ENCODE results near the gene UNC45A. TPM values are rescaled to one million over a fixed set of nuclear protein-coding genes. Genes with fewer than 3 reads are reported as not detected.
"Not testable (repeated sequence)": the region's sequence is repeated elsewhere in the genome, so short reads cannot be mapped to it uniquely, and the experiment has no call there.

UNC45A gene
- polyA plus RNA-seq, 3 donors from 2014 or later: 54.9 to 74.4 (median 59.3) TPM

DNA sequence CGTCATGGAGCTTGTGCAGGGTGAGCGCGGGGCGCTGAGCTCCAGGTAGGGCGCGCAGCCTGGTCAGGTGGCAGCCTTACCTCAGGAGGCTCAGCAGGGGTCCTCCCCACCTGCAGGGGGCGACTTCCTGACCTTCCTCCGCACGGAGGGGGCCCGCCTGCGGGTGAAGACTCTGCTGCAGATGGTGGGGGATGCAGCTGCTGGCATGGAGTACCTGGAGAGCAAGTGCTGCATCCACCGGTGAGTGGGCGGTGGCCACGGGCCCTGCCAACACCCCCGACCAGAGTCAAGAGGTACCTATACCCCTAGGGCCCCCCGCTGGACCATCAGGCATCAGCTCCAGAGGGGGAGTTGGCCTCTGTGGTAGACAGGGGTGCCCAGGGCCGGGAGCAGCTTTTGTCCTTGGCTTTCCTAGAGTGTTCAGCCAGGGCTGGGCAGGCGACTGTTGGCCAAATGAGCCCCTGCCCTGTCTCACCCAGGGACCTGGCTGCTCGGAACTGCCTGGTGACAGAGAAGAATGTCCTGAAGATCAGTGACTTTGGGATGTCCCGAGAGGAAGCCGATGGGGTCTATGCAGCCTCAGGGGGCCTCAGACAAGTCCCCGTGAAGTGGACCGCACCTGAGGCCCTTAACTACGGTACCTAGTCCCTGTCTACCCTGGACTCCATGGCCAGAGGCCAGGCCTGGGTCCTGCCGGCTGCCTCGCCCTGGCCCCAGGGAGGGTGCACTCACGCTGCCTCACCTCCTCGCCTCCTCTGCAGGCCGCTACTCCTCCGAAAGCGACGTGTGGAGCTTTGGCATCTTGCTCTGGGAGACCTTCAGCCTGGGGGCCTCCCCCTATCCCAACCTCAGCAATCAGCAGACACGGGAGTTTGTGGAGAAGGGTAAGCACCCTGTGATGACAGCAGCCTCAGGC is 41.7 kb upstream of the UNC45A start:
- no peak for DNase-seq
- Mint-ChIP-seq H3K27me3 (ENCODE audit: low read depth in 3 of 3) (peaks cover 0 to 3% (median 1%) of the 10 kb centered on the region in 3 donors), H3K4me3 (no peak overlapping the region), H3K27ac (no peak overlapping the region), H3K4me1 (peaks cover 3 to 4% of the 10 kb centered on the region in 2 donors), H3K9me3 (no peaks in the 10 kb centered on the region), H3K36me3 (peaks cover 4 to 10% (median 6%) of the 10 kb centered on the region in 3 donors)

DNA sequence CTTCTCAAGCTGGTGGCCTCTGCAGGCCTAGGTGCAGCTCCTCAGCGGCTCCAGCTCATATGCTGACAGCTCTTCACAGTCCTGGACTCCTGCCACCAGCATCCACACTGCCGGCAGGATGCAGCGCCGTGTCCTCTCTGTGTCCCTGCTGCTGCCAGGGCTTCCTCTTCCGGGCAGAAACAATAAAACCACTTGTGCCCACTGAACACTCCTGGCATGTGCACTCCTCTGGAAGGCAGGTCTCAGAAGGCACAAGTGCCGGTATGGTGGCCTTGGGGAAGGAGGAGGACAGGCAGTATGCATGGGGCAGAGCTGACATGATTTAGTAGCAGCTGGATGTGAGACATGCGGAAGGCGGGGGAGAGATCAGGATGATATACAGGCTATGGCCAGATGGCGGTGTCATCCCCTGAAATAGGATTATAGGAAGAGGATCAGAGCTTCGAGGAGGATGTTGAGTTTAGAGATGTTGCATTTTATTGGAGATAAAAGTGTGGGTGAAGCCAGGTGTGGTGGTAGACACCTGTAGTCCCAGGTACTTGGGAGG is 39.4 kb upstream of the UNC45A start:
- H3K4me1 Mint-ChIP-seq: no peaks in the 10 kb centered on the region
- H3K4me3 Mint-ChIP-seq: no peak overlapping the region
- no peak for DNase-seq
- H3K36me3 Mint-ChIP-seq: peaks cover 4 to 9% (median 6%) of the 10 kb centered on the region in 3 donors
- no peaks in the 10 kb centered on the region for H3K9me3 Mint-ChIP-seq
- peak overlapping the region in 2 of 6 donors; percentile 4 to 8 for H3K27ac Mint-ChIP-seq
- peaks cover 0 to 1% (median 0%) of the 10 kb centered on the region in 3 donors for H3K27me3 Mint-ChIP-seq (ENCODE audit: low read depth in 3 of 3)

DNA sequence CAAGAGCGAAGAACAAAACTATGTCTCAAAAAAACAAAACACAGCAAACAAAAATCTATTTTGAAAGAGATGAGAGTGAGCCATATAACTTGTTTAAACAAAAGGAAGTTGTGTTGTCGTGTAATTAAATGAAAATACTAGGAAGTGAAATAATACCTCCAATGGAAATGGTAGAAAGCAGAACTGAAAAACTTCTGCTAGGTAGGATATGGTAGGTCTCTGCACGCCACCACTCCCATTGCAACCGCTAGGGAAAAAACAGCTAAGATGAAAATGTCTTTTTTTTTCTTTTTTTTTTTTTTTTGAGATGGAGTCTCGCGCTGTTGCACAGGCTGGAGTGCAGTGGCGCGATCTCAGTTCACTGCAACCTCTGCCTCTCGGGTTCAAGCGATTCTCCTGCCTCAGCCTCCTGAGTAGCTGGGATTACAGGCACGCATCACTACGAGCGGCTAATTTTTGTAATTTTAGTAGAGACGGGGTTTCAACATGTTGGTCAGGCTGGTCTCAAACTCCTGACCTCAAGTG is 37.9 kb upstream of the UNC45A start:
- not testable (repeated sequence) for DNase-seq; H3K9me3 Mint-ChIP-seq; H3K27me3 Mint-ChIP-seq (ENCODE audit: low read depth in 3 of 3); H3K36me3 Mint-ChIP-seq; H3K4me3 Mint-ChIP-seq
- Mint-ChIP-seq H3K4me1 (peaks cover 11 to 13% of the 10 kb centered on the region in 2 donors), H3K27ac (peak overlapping the region in 1 of 6 donors; percentile 23)

DNA sequence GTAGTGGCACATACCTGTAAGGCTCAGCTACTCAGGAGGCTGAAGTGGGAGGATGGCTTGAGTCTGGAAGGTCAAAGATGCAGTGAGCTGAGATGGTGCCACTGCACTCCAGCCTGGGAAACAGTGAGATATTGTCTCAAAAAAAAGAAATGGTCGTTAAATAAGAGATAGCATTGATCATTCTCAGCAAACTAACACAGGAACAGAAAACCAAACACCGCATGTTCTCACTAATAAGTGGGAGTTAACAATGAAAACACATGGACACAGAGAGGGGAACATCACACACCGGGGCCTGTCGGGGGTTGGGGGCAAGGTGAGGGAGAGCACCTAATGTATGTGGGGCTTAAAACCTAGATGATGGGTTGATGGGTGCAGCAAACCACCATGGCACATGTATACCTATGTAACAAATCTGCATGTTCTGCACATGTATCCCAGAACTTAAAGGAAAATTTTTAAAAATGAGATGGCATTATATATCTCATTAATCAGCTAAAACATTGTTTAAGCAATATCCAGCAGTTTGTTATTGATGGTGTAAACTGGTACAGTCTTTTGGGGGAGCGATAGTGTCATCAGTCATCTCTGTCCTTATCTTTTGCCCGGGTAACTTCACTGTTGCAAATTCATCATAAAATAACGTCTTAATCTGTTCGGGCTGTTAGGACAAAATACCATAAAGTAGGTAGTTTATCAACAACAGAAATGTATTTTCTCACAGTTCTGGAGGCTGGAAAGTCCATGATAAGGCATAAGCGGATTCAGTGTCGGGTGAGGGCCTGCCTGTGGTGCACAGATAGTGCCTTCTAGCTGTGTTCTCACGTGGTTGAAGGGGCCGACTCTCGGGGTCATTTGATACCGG is 33.7 kb upstream of the UNC45A start:
- H3K4me1 Mint-ChIP-seq: peaks cover 22 to 26% of the 10 kb centered on the region in 2 donors

DNA sequence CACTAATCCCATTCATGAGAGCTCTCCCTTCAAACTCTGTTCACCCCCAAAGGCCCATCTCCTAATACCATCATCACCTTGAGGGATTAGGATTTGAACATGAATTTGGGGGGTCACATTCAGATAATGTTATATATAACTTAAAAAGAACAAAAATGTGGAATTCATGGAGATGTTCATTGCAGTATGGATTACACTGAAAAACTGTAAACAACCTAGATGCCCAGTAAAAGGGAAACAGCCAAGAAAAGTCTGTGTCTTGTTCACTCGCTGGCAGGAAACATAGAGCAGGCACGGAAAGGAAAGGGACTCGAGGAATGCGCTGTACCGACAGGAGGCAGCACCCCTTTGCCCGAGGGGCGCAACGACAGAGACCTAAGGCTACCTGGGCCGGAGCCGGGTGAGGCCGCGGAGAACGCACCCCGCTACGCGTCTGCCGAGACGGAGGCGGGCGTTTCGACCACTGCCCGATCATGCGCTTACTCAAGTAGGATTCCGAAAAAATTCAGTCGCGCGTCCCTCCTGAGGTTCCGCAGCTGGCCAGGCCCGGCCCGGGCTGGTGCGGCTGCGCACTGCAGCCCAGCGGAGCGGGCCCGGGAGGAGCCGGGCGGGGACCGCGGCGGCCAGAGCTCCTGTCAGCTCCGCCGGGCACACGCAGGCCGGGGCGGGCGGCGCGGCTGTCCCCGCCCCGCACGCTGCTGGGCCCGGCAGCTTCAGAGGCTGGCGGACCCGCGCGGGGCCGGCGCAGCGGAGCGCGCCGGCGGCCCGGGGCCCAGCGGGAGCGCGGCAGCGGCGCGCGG is 32.8 kb upstream of the UNC45A start:
- Mint-ChIP-seq H3K9me3 (no peaks in the 10 kb centered on the region), H3K36me3 (peaks cover 5 to 13% (median 10%) of the 10 kb centered on the region in 3 donors), H3K27me3 (ENCODE audit: low read depth in 3 of 3) (peaks cover 0 to 2% (median 0%) of the 10 kb centered on the region in 3 donors)

More for the DNA sequence above, 33.7 kb upstream of the UNC45A start:
- Mint-ChIP-seq H3K27me3 (ENCODE audit: low read depth in 3 of 3) (peaks cover 0 to 2% (median 1%) of the 10 kb centered on the region in 3 donors), H3K27ac (peak overlapping the region; percentile 81 to 95 (median 92)), H3K9me3 (no peaks in the 10 kb centered on the region), H3K36me3 (peaks cover 5 to 12% (median 11%) of the 10 kb centered on the region in 3 donors), H3K4me3 (peak overlapping the region; percentile 83 to 91 (median 87))
- no peak for DNase-seq

DNA sequence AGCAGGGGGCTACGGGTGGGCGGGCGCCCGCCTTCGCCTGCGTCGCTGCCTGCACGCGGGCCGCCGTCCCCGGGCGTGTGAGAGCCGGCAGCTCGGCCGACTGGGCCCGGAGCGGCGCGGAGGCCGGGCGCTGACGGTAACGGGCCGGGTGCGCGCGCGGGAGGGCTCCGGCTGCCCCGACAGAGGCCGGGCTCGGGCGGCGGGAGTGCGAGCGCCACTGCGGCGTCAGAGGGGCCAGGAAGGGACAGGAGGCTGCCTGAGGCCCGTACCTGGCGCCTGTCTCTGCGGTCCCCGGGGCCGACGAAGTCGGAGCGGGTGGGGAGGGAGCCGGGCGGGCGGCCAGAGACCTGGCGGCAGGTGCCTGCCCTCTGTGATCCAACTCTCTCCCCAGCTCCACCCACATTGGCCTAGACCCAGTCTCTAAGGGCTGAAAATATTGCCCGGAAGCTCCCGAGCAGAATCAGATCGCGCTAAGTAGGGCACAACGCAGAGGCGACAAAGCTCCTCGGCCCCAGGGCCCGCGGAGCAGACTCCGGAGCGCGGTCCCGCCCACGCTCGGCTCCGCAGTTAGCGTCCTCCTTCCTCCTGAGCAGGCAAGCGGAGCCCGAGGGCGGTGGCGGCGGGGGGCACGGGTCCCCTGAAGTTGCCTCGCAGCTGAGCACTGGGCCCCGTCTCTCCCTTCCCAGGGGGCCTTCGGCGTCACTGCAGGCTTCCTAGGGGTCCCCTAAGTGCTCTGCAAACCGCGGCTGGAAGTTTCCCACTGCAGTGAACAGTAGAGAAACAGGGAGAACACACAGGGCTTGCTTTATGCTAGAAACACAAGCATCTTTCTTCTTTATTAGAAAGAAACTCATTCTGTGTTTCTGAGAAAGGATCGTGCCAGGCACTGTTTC is 32.0 kb upstream of the UNC45A start, which contains the start of gene MAN2A2:
Gene MAN2A2 (plus strand): TSS at position 463 of the 893 bp plus-strand sequence. CDS start 906 bp downstream, outside the sequence.
- Mint-ChIP-seq H3K27me3 (ENCODE audit: low read depth in 3 of 3) (peaks cover 0 to 2% (median 0%) of the 10 kb centered on the region in 3 donors), H3K27ac (peak within 1 kb of the TSS; percentile 81 to 95 (median 92)), H3K4me3 (peak within 1 kb of the TSS; percentile 83 to 91 (median 87)), H3K4me1 (peaks cover 22 to 26% of the 10 kb centered on the region in 2 donors), H3K9me3 (no peaks in the 10 kb centered on the region), H3K36me3 (peaks cover 9 to 22% (median 10%) of the 10 kb centered on the region in 3 donors)
- DNase-seq: peak; percentile 62 to 76 (median 69)

More for the DNA sequence above, 32.8 kb upstream of the UNC45A start:
- DNase-seq: peak; percentile 76 to 78 (median 76)
- Mint-ChIP-seq H3K27ac (peak overlapping the region; percentile 81 to 95 (median 92)), H3K4me1 (peaks cover 22 to 26% of the 10 kb centered on the region in 2 donors), H3K4me3 (peak overlapping the region; percentile 83 to 91 (median 87))

DNA sequence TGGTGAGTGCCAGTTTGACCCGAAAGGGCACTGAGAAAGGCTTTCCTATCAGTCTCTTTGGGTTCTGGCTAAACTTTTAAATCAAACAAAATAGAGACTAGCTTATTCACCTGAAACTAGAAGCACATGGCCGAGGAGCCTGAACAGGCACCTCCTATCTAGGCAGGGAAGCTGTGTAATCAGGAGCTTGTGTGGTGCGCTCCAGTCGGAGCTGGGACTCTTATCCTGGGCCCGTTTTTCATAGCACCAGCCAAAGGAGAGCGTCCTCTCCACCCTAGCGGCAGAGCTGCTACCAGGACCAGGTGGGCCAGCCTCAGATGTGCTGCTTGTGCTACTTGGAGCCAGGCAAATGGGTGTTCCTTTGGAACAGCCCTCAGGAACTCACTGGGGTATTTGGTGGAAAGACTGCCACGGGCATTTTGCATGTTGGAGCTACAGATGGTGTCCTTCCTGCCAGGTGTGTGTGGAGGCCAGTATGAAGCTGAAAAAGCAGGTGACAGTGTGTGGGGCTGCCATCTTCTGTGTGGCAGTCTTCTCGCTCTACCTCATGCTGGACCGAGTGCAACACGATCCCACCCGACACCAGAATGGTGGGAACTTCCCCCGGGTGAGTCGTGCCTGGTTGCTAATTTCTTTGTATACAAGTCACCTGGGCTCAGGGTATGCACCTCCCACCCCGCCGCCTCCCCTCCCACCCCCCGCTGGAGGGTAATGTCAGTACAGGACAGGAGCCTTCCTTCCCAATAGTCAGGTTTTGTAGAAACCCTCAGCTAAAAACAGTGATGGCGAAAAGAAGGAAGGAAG is 31.1 kb upstream of the UNC45A start:
- peaks cover 0 to 2% (median 0%) of the 10 kb centered on the region in 3 donors for H3K27me3 Mint-ChIP-seq (ENCODE audit: low read depth in 3 of 3)
- no peaks in the 10 kb centered on the region for H3K9me3 Mint-ChIP-seq
- peaks cover 9 to 24% (median 10%) of the 10 kb centered on the region in 3 donors for H3K36me3 Mint-ChIP-seq
- H3K4me3 Mint-ChIP-seq: peak overlapping the region; percentile 75 to 86 (median 84)
- DNase-seq: no peak
- H3K27ac Mint-ChIP-seq: peak overlapping the region; percentile 20 to 85 (median 60)
- H3K4me1 Mint-ChIP-seq: peaks cover 22 to 26% of the 10 kb centered on the region in 2 donors

DNA sequence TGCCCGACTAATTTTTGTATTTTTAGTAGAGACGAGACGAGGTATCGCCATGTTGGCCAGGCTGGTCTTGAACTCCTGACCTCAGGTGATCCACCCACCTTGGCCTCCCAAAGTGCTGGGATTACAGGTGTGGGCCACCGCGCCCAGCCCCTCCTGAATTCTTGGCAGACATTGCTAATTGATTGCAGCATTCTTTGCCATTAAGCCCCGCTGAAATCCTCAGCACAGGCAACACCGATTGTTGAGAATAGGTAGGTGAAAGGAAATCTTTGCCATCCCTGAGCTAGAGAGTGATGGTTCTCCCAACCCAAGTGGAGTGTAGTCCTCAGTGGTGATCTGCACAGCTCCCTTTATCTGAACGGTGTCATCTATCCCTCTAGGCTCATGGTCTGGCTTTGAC is 30.3 kb upstream of the UNC45A start:
- Mint-ChIP-seq H3K9me3 (no peaks in the 10 kb centered on the region), H3K36me3 (peaks cover 9 to 26% (median 10%) of the 10 kb centered on the region in 3 donors), H3K27ac (no peak overlapping the region), H3K4me1 (peaks cover 22 to 26% of the 10 kb centered on the region in 2 donors), H3K27me3 (ENCODE audit: low read depth in 3 of 3) (peaks cover 0 to 2% (median 1%) of the 10 kb centered on the region in 3 donors), H3K4me3 (peak overlapping the region in 3 of 5 donors; percentile 15 to 36 (median 23))
- DNase-seq: no peak

DNA sequence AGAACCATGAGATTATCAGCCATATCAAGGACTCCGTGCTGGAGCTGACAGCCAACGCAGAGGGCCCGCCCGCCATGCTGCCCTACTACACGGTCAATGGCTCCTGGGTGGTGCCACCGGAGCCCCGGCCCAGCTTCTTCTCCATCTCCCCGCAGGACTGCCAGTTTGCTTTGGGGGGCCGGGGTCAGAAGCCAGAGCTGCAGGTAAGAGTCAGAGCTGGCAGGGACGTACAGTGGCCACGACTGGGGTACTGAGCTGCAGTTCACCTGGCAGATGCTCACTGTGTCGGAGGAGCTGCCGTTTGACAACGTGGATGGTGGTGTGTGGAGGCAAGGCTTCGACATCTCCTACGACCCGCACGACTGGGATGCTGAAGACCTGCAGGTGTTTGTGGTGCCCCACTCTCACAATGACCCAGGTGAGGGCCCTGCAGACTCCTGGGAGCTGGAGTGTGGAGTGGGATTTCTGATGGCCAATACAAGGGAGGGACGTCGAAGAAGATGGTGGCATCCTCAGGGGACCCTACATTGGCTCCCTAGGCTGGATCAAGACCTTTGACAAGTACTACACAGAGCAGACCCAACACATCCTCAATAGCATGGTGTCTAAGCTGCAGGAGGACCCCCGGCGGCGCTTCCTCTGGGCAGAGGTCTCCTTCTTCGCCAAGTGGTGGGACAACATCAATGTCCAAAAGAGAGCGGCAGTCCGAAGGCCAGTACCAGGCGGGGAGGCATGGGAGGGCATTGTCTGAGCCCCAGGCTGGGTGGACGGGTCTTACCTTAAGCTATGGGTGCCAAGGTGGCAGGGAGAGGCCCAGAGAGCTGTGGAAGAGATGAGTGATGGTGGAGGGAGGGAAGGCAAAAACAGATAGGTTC is 29.5 kb upstream of the UNC45A start:
- DNase-seq: no peak

DNA sequence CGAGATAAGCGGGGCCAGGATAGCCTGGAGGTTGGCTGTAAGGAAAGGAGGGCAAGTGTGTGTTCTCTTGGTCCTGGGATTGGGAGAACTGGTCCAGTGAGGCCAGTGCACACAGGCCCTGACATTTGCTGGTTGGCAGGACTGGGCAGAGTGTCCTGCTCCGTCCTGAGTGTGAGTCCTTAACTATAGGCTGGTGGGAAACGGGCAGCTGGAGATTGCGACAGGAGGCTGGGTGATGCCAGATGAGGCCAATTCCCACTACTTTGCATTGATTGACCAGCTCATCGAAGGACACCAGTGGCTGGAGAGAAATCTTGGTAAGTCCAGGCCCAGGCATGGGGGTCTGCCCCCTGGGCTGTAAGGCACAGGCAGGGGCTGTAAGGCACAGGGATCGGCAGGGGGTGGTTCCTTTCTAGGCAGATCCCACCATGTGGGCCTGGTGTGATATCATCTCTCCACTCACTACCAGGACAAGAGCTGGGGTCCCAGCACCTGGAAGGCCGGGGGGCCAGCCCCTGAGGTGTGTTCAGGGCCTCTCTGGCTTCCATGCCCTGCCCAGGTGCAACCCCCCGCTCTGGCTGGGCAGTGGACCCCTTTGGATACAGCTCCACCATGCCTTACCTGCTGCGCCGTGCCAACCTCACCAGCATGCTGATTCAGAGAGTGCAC is 28.8 kb upstream of the UNC45A start:
- Mint-ChIP-seq H3K27me3 (ENCODE audit: low read depth in 3 of 3) (peaks cover 0 to 2% (median 1%) of the 10 kb centered on the region in 3 donors), H3K4me1 (peaks cover 18 to 24% of the 10 kb centered on the region in 2 donors), H3K9me3 (no peaks in the 10 kb centered on the region), H3K4me3 (no peak overlapping the region), H3K27ac (no peak overlapping the region), H3K36me3 (peaks cover 9 to 32% (median 10%) of the 10 kb centered on the region in 3 donors)
- DNase-seq: no peak

More for the DNA sequence above, 29.5 kb upstream of the UNC45A start:
- peak overlapping the region in 1 of 5 donors; percentile 44 for H3K4me3 Mint-ChIP-seq
- H3K27me3 Mint-ChIP-seq (ENCODE audit: low read depth in 3 of 3): peaks cover 0 to 2% (median 1%) of the 10 kb centered on the region in 3 donors
- H3K36me3 Mint-ChIP-seq: peaks cover 9 to 31% (median 10%) of the 10 kb centered on the region in 3 donors
- peak overlapping the region in 1 of 6 donors; percentile 53 for H3K27ac Mint-ChIP-seq
- no peaks in the 10 kb centered on the region for H3K9me3 Mint-ChIP-seq
- peaks cover 22 to 26% of the 10 kb centered on the region in 2 donors for H3K4me1 Mint-ChIP-seq

All from immature natural killer cell (primary cell).